Measurements from ENCODE around the gene SLC37A2. TPM values are rescaled to one million over a fixed set of nuclear protein-coding genes. Genes with fewer than 3 reads are reported as not detected.
A peak's percentile ranks its signal among the peaks of the same experiment; 100 is the strongest.

SLC37A2 gene
- total and polyA plus RNA-seq, 8 donors: 0.87 to 5.3 (median 3.2) TPM; not detected in 2

- H3K4me3 ChIP-seq: no peak overlapping the region
- H3K4me1 ChIP-seq: peaks cover 0 to 6% (median 0%) of the 10 kb centered on the region in 4 donors
- no peaks in the 10 kb centered on the region for H3K27me3 ChIP-seq
- peaks cover 7 to 43% (median 36%) of the 10 kb centered on the region in 4 donors for H3K36me3 ChIP-seq
- no peak overlapping the region for H3K27ac ChIP-seq
- intact Hi-C loops (cut with DNase I; ENCODE audit: low total_unique reads): no loop called here
- TF ChIP-seq POLR2A (IDR thresholded peaks at IDR 0.05): no peak
- TF ChIP-seq CTCF (IDR thresholded peaks at IDR 0.05): no peak
- no peak for TF ChIP-seq EP300 (IDR thresholded peaks at IDR 0.05)
- TF ChIP-seq POLR2AphosphoS5 (IDR thresholded peaks at IDR 0.05): no peak
- 83 to 94% (median 90%) methylated on average over 4 of the region's 4 CpGs for WGBS, 5 donors
- no peaks in the 10 kb centered on the region for H3K9me3 ChIP-seq
- no peak for DNase-seq
These were observed 30.4 kb downstream of the SLC37A2 start for GRCh38 chr11:125093502-125093901.

DNA sequence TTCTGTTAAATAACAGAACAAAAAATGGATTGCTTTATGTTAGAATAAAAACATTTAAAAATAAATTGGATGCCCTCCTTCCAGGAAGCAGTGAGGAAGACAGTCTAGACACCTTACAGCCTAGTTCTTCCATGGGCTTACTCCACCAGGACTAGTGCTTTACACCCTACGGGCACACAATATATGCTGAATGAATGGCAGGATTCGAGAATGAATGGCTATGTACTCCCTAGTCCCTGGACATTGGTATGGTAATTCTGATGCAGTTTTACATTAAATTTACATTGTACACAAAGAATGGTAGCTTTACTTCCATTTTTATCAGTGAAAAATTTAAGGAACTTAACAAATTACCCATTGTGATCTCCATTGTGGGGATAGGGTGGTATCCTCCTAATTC lies 31.6 kb downstream of the SLC37A2 start:
- 89 to 98% (median 97%) methylated on average over 2 of the region's 2 CpGs for WGBS, 5 donors
- Histone ChIP-seq H3K27ac (no peak overlapping the region), H3K4me3 (no peak overlapping the region), H3K36me3 (peaks cover 7 to 55% (median 48%) of the 10 kb centered on the region in 4 donors), H3K27me3 (no peaks in the 10 kb centered on the region), H3K4me1 (peaks cover 0 to 6% (median 0%) of the 10 kb centered on the region in 4 donors), H3K9me3 (no peaks in the 10 kb centered on the region)
- TF ChIP-seq POLR2A (IDR thresholded peaks at IDR 0.05): no peak
- no peak for TF ChIP-seq POLR2AphosphoS5 (IDR thresholded peaks at IDR 0.05)
- TF ChIP-seq EP300 (IDR thresholded peaks at IDR 0.05): no peak
- no peak for TF ChIP-seq CTCF (IDR thresholded peaks at IDR 0.05)
- intact Hi-C loops (cut with DNase I; ENCODE audit: low total_unique reads): no loop called here
- DNase-seq: no peak

GRCh38 chr11:125100136-125100535 lies 37.0 kb downstream of the SLC37A2 start:
- peaks cover 12 to 65% (median 61%) of the 10 kb centered on the region in 4 donors for H3K36me3 ChIP-seq
- 84 to 95% (median 94%) methylated on average over 2 of the region's 2 CpGs for WGBS, 5 donors
- H3K27ac ChIP-seq: no peak overlapping the region
- H3K27me3 ChIP-seq: no peaks in the 10 kb centered on the region
- H3K4me3 ChIP-seq: no peak overlapping the region
- TF ChIP-seq EP300 (IDR thresholded peaks at IDR 0.05) (no peak), POLR2AphosphoS5 (IDR thresholded peaks at IDR 0.05) (no peak), CTCF (IDR thresholded peaks at IDR 0.05) (no peak), POLR2A (IDR thresholded peaks at IDR 0.05) (no peak)
- no peaks in the 10 kb centered on the region for H3K9me3 ChIP-seq
- DNase-seq: no peak
- intact Hi-C loops (cut with DNase I; ENCODE audit: low total_unique reads): no loop called here
- H3K4me1 ChIP-seq: peaks cover 0 to 8% (median 2%) of the 10 kb centered on the region in 4 donors

DNA sequence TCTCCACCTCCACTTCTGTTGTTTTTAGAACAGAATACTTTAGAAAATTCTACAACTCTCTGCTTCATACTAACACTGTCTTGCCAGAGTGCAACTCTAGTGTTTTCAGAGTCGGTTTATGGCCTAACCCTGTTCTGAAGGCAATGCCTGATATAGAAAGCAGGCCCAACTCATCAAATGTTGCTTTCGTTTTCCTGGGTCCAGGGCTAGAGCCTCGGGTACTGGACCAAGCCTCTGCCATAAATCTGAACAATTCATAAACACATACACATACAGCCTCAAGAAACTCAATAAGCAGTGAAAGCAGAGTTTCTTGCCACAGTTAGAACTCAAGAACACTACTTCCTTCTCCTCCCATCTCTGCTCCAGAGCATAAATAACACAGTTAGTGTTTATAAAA lies 38.5 kb downstream of the SLC37A2 start:
- Histone ChIP-seq H3K4me3 (peak overlapping the region in 1 of 4 donors; percentile 3), H3K27me3 (no peaks in the 10 kb centered on the region), H3K9me3 (no peaks in the 10 kb centered on the region), H3K4me1 (peaks cover 0 to 8% (median 2%) of the 10 kb centered on the region in 4 donors), H3K27ac (peak overlapping the region in 3 of 5 donors; percentile 28 to 67 (median 57)), H3K36me3 (peaks cover 12 to 51% (median 48%) of the 10 kb centered on the region in 4 donors)
- TF ChIP-seq EP300 (IDR thresholded peaks at IDR 0.05) (no peak), POLR2A (IDR thresholded peaks at IDR 0.05) (no peak), POLR2AphosphoS5 (IDR thresholded peaks at IDR 0.05) (no peak)
- no peak for DNase-seq
- intact Hi-C loops (cut with DNase I; ENCODE audit: low total_unique reads): no loop called here
- 71 to 81% (median 75%) methylated on average over 3 of the region's 3 CpGs for WGBS, 5 donors

GRCh38 chr11:125102025-125102424 lies 38.9 kb downstream of the SLC37A2 start:
- Histone ChIP-seq H3K27me3 (no peaks in the 10 kb centered on the region), H3K27ac (peak overlapping the region in 3 of 5 donors; percentile 28 to 67 (median 57)), H3K36me3 (peaks cover 12 to 46% (median 43%) of the 10 kb centered on the region in 4 donors), H3K9me3 (no peaks in the 10 kb centered on the region), H3K4me1 (peaks cover 0 to 8% (median 2%) of the 10 kb centered on the region in 4 donors), H3K4me3 (peak overlapping the region in 1 of 4 donors; percentile 3)
- TF ChIP-seq POLR2AphosphoS5 (IDR thresholded peaks at IDR 0.05): no peak
- TF ChIP-seq CTCF (IDR thresholded peaks at IDR 0.05): no peak
- no peak for TF ChIP-seq POLR2A (IDR thresholded peaks at IDR 0.05)
- no peak for TF ChIP-seq EP300 (IDR thresholded peaks at IDR 0.05)
- 86 to 93% (median 91%) methylated on average over 17 to 19 of the region's 19 CpGs for WGBS, 5 donors
- no peak for DNase-seq
- intact Hi-C loops (cut with DNase I; ENCODE audit: low total_unique reads): no loop called here
